ENCODE measurements around the gene MAGEF1.

MAGEF1 gene

DNA sequence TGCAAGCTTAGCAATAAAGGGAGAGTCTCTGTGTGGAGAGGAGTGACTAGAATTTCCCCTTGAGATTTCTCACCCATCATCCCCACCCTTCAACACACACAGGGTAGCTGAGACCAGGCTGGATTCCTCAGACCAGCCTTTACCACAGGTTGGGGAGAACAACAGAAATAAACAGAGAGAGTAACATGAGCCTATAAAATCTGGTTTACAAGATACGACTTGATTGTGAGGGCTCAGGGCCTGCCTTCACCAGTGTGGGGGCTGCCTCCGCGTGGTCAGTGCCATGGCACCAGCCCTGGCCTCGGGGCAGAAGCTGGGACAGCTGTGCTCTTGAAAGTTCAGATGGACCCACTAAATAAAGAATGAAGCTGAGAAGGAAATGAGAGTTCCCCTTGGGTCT lies 14.6 kb upstream of the MAGEF1 start:
- Histone ChIP-seq H3K27me3 (ENCODE audit: insufficient read depth, low read depth) (no peaks in the 10 kb centered on the region), H2AFZ (ENCODE audit: low read depth) (no peak overlapping the region), H3K79me2 (ENCODE audit: insufficient read depth, low read depth) (no peaks in the 10 kb centered on the region), H3K4me1 (ENCODE audit: low read depth, poor library complexity, severe bottlenecking) (no peaks in the 10 kb centered on the region), H3K4me2 (no peak overlapping the region), H3K27ac (no peak overlapping the region), H3K36me3 (ENCODE audit: insufficient read depth) (no peaks in the 10 kb centered on the region), H3K4me3 (IDR thresholded peaks at IDR 0.05; ENCODE audit: insufficient read depth, low read depth, low read length) (no peak overlapping the region), H4K20me1 (ENCODE audit: insufficient read depth) (no peaks in the 10 kb centered on the region), H3K9ac (no peak overlapping the region)
- TF ChIP-seq, protein P1, sequence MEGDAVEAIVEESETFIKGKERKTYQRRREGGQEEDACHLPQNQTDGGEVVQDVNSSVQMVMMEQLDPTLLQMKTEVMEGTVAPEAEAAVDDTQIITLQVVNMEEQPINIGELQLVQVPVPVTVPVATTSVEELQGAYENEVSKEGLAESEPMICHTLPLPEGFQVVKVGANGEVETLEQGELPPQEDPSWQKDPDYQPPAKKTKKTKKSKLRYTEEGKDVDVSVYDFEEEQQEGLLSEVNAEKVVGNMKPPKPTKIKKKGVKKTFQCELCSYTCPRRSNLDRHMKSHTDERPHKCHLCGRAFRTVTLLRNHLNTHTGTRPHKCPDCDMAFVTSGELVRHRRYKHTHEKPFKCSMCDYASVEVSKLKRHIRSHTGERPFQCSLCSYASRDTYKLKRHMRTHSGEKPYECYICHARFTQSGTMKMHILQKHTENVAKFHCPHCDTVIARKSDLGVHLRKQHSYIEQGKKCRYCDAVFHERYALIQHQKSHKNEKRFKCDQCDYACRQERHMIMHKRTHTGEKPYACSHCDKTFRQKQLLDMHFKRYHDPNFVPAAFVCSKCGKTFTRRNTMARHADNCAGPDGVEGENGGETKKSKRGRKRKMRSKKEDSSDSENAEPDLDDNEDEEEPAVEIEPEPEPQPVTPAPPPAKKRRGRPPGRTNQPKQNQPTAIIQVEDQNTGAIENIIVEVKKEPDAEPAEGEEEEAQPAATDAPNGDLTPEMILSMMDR (conservative IDR thresholded peaks at IDR 0.05; ENCODE audit: low read depth, low read length), result no peak

DNA sequence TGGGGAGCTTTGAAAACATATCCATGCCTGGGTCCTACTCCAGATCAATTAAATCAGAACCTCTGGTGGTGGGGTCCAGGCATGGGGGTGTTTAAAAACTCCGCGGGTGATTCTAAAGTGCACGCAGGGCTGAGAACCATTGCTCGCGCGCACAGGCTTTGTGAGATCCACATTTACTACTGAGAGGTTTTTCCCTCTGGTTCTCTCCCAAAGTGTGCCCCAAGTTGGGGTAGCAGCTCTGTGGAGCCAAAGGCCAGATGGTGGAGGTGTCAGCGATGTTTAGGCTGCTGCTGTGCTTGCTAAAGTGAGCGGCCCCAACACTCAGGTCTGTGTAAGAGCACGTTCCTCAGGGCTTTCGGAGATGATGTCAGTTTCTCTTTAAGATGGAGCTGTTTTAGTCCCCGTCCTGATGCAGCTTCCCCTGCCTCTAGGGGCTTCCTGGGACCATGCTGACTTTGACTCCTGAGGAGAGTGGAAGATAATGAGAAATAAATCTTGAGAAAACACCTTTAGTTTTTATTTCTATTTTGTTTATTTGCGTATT lies 13.4 kb upstream of the MAGEF1 start:
- Histone ChIP-seq H4K20me1 (ENCODE audit: insufficient read depth) (no peaks in the 10 kb centered on the region), H3K27me3 (ENCODE audit: insufficient read depth, low read depth) (no peaks in the 10 kb centered on the region), H3K4me3 (IDR thresholded peaks at IDR 0.05; ENCODE audit: insufficient read depth, low read depth, low read length) (no peak overlapping the region)

DNA sequence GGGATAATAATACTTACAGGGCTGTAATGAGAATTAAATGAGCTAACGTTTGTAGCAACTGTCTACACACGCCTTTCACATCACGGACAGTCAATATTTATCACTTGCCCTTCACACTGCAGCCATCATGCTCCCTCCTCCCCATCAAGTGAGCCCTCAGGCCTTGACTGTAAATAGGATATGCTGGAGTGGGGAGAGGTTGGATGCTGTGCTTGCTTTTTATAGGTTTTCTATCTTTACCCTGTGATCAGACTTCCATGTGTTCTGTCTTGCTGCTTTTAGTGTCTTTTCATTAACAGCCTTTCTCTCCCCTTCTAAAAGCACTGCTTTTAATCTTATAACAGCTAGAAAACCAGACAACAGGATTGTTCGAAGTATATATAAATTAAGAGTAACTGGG lies 12.8 kb upstream of the MAGEF1 start:
- TF ChIP-seq, protein P1 (conservative IDR thresholded peaks at IDR 0.05; ENCODE audit: low read depth, low read length), result no peak
- Histone ChIP-seq H3K4me1 (ENCODE audit: low read depth, poor library complexity, severe bottlenecking) (no peaks in the 10 kb centered on the region), H3K4me2 (no peak overlapping the region), H3K4me3 (IDR thresholded peaks at IDR 0.05; ENCODE audit: insufficient read depth, low read depth, low read length) (no peak overlapping the region), H3K36me3 (ENCODE audit: insufficient read depth) (no peaks in the 10 kb centered on the region), H3K9ac (no peak overlapping the region), H4K20me1 (ENCODE audit: insufficient read depth) (no peaks in the 10 kb centered on the region), H3K27ac (no peak overlapping the region), H2AFZ (ENCODE audit: low read depth) (no peak overlapping the region), H3K27me3 (ENCODE audit: insufficient read depth, low read depth) (no peaks in the 10 kb centered on the region), H3K79me2 (ENCODE audit: insufficient read depth, low read depth) (no peaks in the 10 kb centered on the region)

More for the DNA sequence above, 13.4 kb upstream of the MAGEF1 start:
- H3K27ac ChIP-seq, result no peak overlapping the region
- no peaks in the 10 kb centered on the region for H3K79me2 ChIP-seq (ENCODE audit: insufficient read depth, low read depth)
- TF ChIP-seq, protein P1 (conservative IDR thresholded peaks at IDR 0.05; ENCODE audit: low read depth, low read length), result no peak
- no peak overlapping the region for H2AFZ ChIP-seq (ENCODE audit: low read depth)
- no peak overlapping the region for H3K9ac ChIP-seq
- H3K4me1 ChIP-seq (ENCODE audit: low read depth, poor library complexity, severe bottlenecking), result no peaks in the 10 kb centered on the region
- H3K4me2 ChIP-seq, result no peak overlapping the region
- no peaks in the 10 kb centered on the region for H3K36me3 ChIP-seq (ENCODE audit: insufficient read depth)

DNA sequence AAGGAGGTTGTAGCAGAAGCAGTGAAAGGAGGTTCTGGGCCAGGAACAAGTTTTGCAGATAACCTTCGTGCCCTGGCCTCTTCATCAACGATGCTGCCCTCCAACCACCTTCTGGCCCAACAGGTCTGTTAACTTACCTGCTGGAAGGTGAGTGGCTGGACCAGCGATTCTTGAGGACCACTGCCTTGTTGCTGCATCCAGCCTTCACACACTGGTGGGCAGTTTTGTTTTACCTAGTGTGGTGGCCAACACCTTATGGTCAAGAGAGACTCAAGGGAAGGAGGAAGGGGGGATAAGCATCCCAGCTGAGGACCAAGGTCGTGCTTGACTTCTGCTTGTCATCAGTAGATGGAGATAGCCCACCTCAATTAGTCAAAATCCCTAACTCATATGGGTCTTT lies 7.8 kb upstream of the MAGEF1 start:
- H3K4me2 ChIP-seq, result no peak overlapping the region
- H3K9ac ChIP-seq, result no peak overlapping the region
- no peaks in the 10 kb centered on the region for H4K20me1 ChIP-seq (ENCODE audit: insufficient read depth)
- no peaks in the 10 kb centered on the region for H3K4me1 ChIP-seq (ENCODE audit: low read depth, poor library complexity, severe bottlenecking)
- no peak overlapping the region for H3K27ac ChIP-seq
- H3K79me2 ChIP-seq (ENCODE audit: insufficient read depth, low read depth), result no peaks in the 10 kb centered on the region
- H3K4me3 ChIP-seq (IDR thresholded peaks at IDR 0.05; ENCODE audit: insufficient read depth, low read depth, low read length), result no peak overlapping the region
- no peaks in the 10 kb centered on the region for H3K36me3 ChIP-seq (ENCODE audit: insufficient read depth)
- no peaks in the 10 kb centered on the region for H3K27me3 ChIP-seq (ENCODE audit: insufficient read depth, low read depth)
- H2AFZ ChIP-seq (ENCODE audit: low read depth), result no peak overlapping the region
- TF ChIP-seq, protein P1 (conservative IDR thresholded peaks at IDR 0.05; ENCODE audit: low read depth, low read length), result no peak
